C4-2B (cell line): Measurements from ENCODE around the gene FGF6.

Experiments used
- CTCF ChIP-seq: fragments of 450-650 bp; conservative IDR thresholded peaks from 2 replicates; pipeline ENCODE4 v1.5.1; 2017; ENCODE audit warnings: mild to moderate bottlenecking
- ZFX ChIP-seq: fragments of 450-650 bp; IDR thresholded peaks from 2 replicates; pipeline ENCODE4 v1.6.1; 2017

- no peak for TF ChIP-seq CTCF
- no peak for TF ChIP-seq ZFX
Observed at GRCh38 chr12:4440187-4440941, 5.3 kb downstream of the FGF6 start.
